Measurements from ENCODE around the gene JAKMIP1.

DNA sequence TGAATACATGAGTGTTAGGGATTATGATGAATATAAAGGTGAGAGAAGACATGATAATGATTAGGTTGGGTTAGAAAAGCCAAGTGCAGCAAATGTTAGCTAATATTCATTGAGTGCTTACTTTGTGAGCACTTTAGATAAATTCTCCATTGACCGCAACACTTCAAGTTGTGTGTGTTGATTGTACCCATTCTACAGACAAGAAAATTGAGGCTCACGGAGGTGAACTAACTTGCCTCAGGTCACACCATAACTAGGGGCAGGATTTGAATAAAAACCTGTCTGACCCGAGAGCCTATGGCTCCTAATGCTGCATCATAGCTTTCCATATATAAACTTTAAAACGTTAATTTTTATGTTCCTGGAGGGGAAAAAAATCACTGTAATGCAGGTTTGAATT is 167.0 kb downstream of the JAKMIP1 start:
- TF ChIP-seq, protein P1, sequence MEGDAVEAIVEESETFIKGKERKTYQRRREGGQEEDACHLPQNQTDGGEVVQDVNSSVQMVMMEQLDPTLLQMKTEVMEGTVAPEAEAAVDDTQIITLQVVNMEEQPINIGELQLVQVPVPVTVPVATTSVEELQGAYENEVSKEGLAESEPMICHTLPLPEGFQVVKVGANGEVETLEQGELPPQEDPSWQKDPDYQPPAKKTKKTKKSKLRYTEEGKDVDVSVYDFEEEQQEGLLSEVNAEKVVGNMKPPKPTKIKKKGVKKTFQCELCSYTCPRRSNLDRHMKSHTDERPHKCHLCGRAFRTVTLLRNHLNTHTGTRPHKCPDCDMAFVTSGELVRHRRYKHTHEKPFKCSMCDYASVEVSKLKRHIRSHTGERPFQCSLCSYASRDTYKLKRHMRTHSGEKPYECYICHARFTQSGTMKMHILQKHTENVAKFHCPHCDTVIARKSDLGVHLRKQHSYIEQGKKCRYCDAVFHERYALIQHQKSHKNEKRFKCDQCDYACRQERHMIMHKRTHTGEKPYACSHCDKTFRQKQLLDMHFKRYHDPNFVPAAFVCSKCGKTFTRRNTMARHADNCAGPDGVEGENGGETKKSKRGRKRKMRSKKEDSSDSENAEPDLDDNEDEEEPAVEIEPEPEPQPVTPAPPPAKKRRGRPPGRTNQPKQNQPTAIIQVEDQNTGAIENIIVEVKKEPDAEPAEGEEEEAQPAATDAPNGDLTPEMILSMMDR (IDR thresholded peaks at IDR 0.05), result no peak
- no peak for TF ChIP-seq POLR2A (IDR thresholded peaks at IDR 0.05)
